GM23248 (cell line): ENCODE results near the gene FMN2. TPM values are rescaled to one million over a fixed set of nuclear protein-coding genes. Genes with fewer than 3 reads are reported as not detected.

Experiments used
- DNase-seq: peaks from one replicate; pipeline ENCODE4 v3.0.0-alpha.2; 2015
- H2AFZ ChIP-seq: fragments of 200-600 bp; sonication (generic); 2 replicates; pipeline ENCODE4 v1.6.1; 2016; ENCODE audit warnings: antibody characterized with exemption
- H3F3A ChIP-seq: fragments of 200-600 bp; sonication (generic); 2 replicates; pipeline ENCODE4 v1.6.1; 2016; ENCODE audit warnings: mild to moderate bottlenecking, antibody characterized with exemption, mixed run types; ENCODE audit not compliant: insufficient read depth
- H3K27ac ChIP-seq: fragments of 200-600 bp; sonication (generic); 2 replicates; pipeline ENCODE4 v1.5.1; 2016; ENCODE audit warnings: mild to moderate bottlenecking
- H3K27me3 ChIP-seq: fragments of 200-600 bp; sonication (generic); replicated peaks from 2 replicates; pipeline ENCODE4 v1.6.1; 2016; ENCODE audit warnings: mild to moderate bottlenecking; ENCODE audit not compliant: insufficient read depth
- H3K36me3 ChIP-seq: fragments of 200-600 bp; sonication (generic); 2 replicates; pipeline ENCODE4 v1.6.1; 2016; ENCODE audit warnings: low read depth, mild to moderate bottlenecking
- H3K4me1 ChIP-seq: fragments of 200-600 bp; sonication (generic); 2 replicates; pipeline ENCODE4 v1.6.1; 2016; ENCODE audit warnings: mild to moderate bottlenecking; ENCODE audit not compliant: insufficient read depth
- H3K4me2 ChIP-seq: fragments of 200-600 bp; sonication (generic); one replicate; pipeline ENCODE4 v1.6.1; 2016; ENCODE audit warnings: mild to moderate bottlenecking; ENCODE audit not compliant: unreplicated experiment
- H3K4me3 ChIP-seq: fragments of 200-600 bp; sonication (generic); 2 replicates; pipeline ENCODE4 v1.5.1; 2016; ENCODE audit warnings: mild to moderate bottlenecking
- H3K79me2 ChIP-seq: fragments of 200-600 bp; sonication (generic); 2 replicates; pipeline ENCODE4 v1.6.1; 2016; ENCODE audit warnings: mild to moderate bottlenecking; ENCODE audit not compliant: insufficient read depth
- H3K9ac ChIP-seq: fragments of 200-600 bp; sonication (generic); 2 replicates; pipeline ENCODE4 v1.6.1; 2016; ENCODE audit warnings: mild to moderate bottlenecking
- H3K9me2 ChIP-seq: fragments of 200-600 bp; sonication (generic); 2 replicates; pipeline ENCODE4 v1.6.1; 2016; ENCODE audit warnings: mixed run types, mild to moderate bottlenecking, moderate library complexity; ENCODE audit not compliant: insufficient read depth
- H3K9me3 ChIP-seq: fragments of 200-600 bp; sonication (generic); one replicate; pipeline ENCODE4 v1.6.1; 2017; ENCODE audit warnings: low read depth
- H4K20me1 ChIP-seq: fragments of 200-600 bp; sonication (generic); 2 replicates; pipeline ENCODE4 v1.6.0; 2016; ENCODE audit not compliant: insufficient read depth
- EZH2 ChIP-seq: fragments of 200-600 bp; sonication (generic); IDR thresholded peaks from 2 replicates; pipeline ENCODE4 v1.6.1; 2018; ENCODE audit warnings: antibody characterized with exemption, mild to moderate bottlenecking; ENCODE audit not compliant: insufficient read depth, poor library complexity, severe bottlenecking
- EZH2phosphoT487 ChIP-seq: fragments of 200-600 bp; sonication (generic); IDR thresholded peaks from 2 replicates; pipeline ENCODE4 v1.6.1; 2018; ENCODE audit warnings: antibody characterized with exemption, moderate library complexity, mild to moderate bottlenecking, low read depth; ENCODE audit not compliant: insufficient read depth
- WGBS, 2 experiments: methylation state at CpG; one replicate each; pipeline ENCODE4 v1.1.6; 2015 to 2017; ENCODE audit warnings: low lambda C conversion rate in 2 of 2, low coverage in 1 of 2; ENCODE audit errors: missing lambda C conversion rate in 2 of 2; 5-methylcytosine and 5-hydroxymethylcytosine counted together
- in situ Hi-C: fragments of 300-500 bp; cut with MboI; formaldehyde crosslinking; loops from 2 replicates; pipeline ENCODE4 v1.15.0; 2020
- polyA plus RNA-seq: library from polyadenylated mRNA; unstranded; fragments of >200 nt; fragmentation: Nextera tagmentation; extraction: Ambion mirVana; gene quantifications from 2 replicates; pipeline ENCODE4 v1.2.1, GENCODE V29; 2016
- total RNA-seq: library from RNA; depleted of rRNA; stranded (reverse); fragments of >200 nt; shearing (Covaris generic); gene quantifications from 2 replicates; pipeline ENCODE4 v1.2.3, GENCODE V29; 2014

The FMN2 gene
- total and polyA plus RNA-seq, 2 experiments from 2014 or later = 78.2 to 114 TPM

GRCh38 chr1:240445369-240445768 lies 353.7 kb downstream of the FMN2 start:
- H3K9me2 ChIP-seq = no peaks in the 10 kb centered on the region
- H2AFZ ChIP-seq = no peak overlapping the region
- no peaks in the 10 kb centered on the region for H3K9me3 ChIP-seq
- 0 out of 2 replicates have a peak, but pooled peaks cover 10% of the 10 kb centered on the region for H3F3A ChIP-seq
- H3K27me3 ChIP-seq = no peaks in the 10 kb centered on the region
- no peak overlapping the region for H3K4me2 ChIP-seq
- 95 to 96% methylated on average over 3 of the region's 3 CpGs for WGBS, 2 experiments
- no peaks in the 10 kb centered on the region for H3K4me1 ChIP-seq
- H3K36me3 ChIP-seq = peaks cover 55% of the 10 kb centered on the region
- H3K79me2 ChIP-seq = peaks cover 14% of the 10 kb centered on the region
- H3K27ac ChIP-seq = no peak overlapping the region
- no peak for TF ChIP-seq EZH2phosphoT487
- no peak for TF ChIP-seq EZH2
- no peak overlapping the region for H3K4me3 ChIP-seq
- no peak for DNase-seq
- H3K9ac ChIP-seq = no peak overlapping the region
- H4K20me1 ChIP-seq = no peaks in the 10 kb centered on the region
- in situ Hi-C loops = no loop called here

- no peak overlapping the region for H2AFZ ChIP-seq
- H4K20me1 ChIP-seq = no peaks in the 10 kb centered on the region
- peaks cover 24% of the 10 kb centered on the region; the same call in 1 of the 2 replicates for H3K36me3 ChIP-seq
- DNase-seq = peak; percentile 44
- H3F3A ChIP-seq = peaks cover 23% of the 10 kb centered on the region
- 74 to 77% methylated on average over 7 of the region's 7 CpGs for WGBS, 2 experiments
- H3K9me2 ChIP-seq = no peaks in the 10 kb centered on the region
- peaks cover 28% of the 10 kb centered on the region for H3K4me1 ChIP-seq
- in situ Hi-C loops = no loop called here
- no peak for TF ChIP-seq EZH2phosphoT487
- TF ChIP-seq EZH2 = no peak
- no peak overlapping the region for H3K4me2 ChIP-seq
- H3K9me3 ChIP-seq = no peaks in the 10 kb centered on the region
- H3K79me2 ChIP-seq = peaks cover 5% of the 10 kb centered on the region; the same call in 1 of the 2 replicates
- H3K27me3 ChIP-seq = no peaks in the 10 kb centered on the region
- no peak overlapping the region for H3K4me3 ChIP-seq
- no peak overlapping the region for H3K27ac ChIP-seq
- no peak overlapping the region for H3K9ac ChIP-seq
These were observed 363.6 kb downstream of the FMN2 start for GRCh38 chr1:240455228-240455821.

GRCh38 chr1:240457203-240457602 lies 365.5 kb downstream of the FMN2 start:
- TF ChIP-seq EZH2phosphoT487 (no peak), EZH2 (no peak)
- Histone ChIP-seq H3K27me3 (no peaks in the 10 kb centered on the region), H3K9me2 (no peaks in the 10 kb centered on the region), H3K9ac (no peak overlapping the region), H2AFZ (no peak overlapping the region), H3K4me1 (peaks cover 31% of the 10 kb centered on the region), H3K4me3 (no peak overlapping the region), H3K4me2 (no peak overlapping the region), H3K36me3 (peaks cover 18% of the 10 kb centered on the region; the same call in 1 of the 2 replicates), H3K27ac (no peak overlapping the region), H3F3A (peaks cover 24% of the 10 kb centered on the region), H4K20me1 (no peaks in the 10 kb centered on the region), H3K79me2 (peaks cover 10% of the 10 kb centered on the region; the same call in 1 of the 2 replicates), H3K9me3 (no peaks in the 10 kb centered on the region)
- no peak for DNase-seq
- in situ Hi-C loops = no loop called here
- WGBS, 2 experiments = 97 to 98% methylated on average over 5 of the region's 5 CpGs

- Histone ChIP-seq H3F3A (peaks cover 53% of the 10 kb centered on the region), H3K27ac (no peak overlapping the region), H3K27me3 (no peaks in the 10 kb centered on the region), H3K9ac (no peak overlapping the region), H3K4me2 (no peak overlapping the region), H4K20me1 (no peaks in the 10 kb centered on the region), H3K36me3 (peaks cover 9% of the 10 kb centered on the region), H3K4me1 (peaks cover 50% of the 10 kb centered on the region), H3K9me3 (no peaks in the 10 kb centered on the region), H3K4me3 (no peak overlapping the region), H3K79me2 (peaks cover 25% of the 10 kb centered on the region; the same call in 1 of the 2 replicates), H3K9me2 (no peaks in the 10 kb centered on the region), H2AFZ (no peak overlapping the region)
- no peak for DNase-seq
- in situ Hi-C loops = no loop called here
- WGBS, 2 experiments = 64 to 69% methylated on average over 3 of the region's 3 CpGs
- TF ChIP-seq EZH2 (no peak), EZH2phosphoT487 (no peak)
These were observed 370.6 kb downstream of the FMN2 start for GRCh38 chr1:240462277-240462676.
